Endothelial cell of hepatic sinusoid (primary cell): ENCODE results near the gene CNNM3.
"Not testable (repeated sequence)": the region's sequence is repeated elsewhere in the genome, so short reads cannot be mapped to it uniquely, and the experiment has no call there.

ENCODE experiments used
- in situ Hi-C: cut with HindIII; loops from 2 replicates; pipeline ENCODE4 v1.10.0; 2017; ENCODE audit warnings: low sequenced_read_pairs

CNNM3 gene

DNA sequence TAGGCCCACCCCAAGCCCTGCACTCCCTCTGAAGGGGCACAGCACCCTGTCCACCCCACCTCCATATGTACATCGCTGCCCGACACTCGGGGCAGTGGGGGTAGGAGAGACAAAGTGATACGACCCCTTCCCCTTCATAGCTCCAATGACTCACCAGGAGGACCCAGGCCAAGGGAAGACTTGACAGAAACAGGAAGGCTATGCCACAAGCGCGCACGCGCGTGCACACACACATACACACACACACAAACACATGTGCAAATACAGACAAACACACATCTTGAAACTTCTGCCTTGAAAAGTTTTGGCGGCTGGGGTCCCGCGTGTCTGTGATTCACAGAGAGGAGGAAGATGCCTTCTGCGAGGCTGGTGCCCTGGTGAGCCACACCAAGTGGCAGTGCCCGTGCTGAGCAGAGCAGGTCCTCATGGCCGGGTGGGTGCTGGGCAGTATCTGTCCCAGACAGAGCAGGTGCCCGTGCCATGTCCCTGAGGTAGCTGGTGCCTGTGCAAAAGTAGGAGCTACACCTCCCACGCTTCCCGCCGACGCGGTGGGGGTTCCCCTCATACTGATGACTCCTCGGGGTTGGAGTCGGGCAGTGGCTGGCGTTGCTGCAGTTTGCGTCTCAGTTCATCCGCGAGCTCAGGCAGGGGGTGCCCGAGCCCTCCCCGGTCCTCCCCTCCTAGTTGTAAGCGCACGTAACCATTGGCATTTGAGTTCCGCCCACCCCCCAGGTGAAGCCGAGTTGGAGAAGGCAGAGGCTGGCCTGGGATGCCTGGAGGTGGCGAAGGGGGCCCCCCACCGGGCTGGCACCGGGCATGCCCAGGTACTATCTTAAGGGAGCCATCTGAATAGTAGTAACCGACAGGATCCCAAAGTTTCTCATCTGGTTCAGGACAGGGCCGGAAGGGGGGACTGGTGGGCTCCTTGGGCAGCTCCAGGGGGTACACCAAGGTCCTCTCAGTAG lies 44.3 kb downstream of the CNNM3 start:
- in situ Hi-C loops: no loop called here

GRCh38 chr2:96861074-96861473 lies 45.0 kb downstream of the CNNM3 start:
- in situ Hi-C loops: no loop called here

DNA sequence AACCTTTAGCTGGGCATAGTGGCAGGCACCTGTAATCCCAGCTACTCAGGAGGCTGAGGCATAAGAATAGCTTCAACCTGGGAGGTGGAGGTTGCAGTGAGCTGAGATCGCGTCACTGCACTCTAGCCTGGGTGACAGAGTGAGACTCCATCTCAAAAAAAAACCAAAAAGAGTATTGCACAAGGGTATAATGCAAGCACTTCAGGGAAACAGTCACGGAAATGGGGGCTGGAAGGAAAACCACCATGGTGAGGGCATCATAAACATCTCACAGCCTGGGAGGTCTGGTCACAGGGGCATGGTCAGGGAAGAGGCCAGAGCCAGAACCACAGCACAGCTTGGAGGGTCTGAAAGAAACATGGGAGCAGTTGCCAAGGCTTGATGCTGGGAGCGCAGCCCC lies 47.0 kb downstream of the CNNM3 start:
- in situ Hi-C loops: not testable (repeated sequence)

DNA sequence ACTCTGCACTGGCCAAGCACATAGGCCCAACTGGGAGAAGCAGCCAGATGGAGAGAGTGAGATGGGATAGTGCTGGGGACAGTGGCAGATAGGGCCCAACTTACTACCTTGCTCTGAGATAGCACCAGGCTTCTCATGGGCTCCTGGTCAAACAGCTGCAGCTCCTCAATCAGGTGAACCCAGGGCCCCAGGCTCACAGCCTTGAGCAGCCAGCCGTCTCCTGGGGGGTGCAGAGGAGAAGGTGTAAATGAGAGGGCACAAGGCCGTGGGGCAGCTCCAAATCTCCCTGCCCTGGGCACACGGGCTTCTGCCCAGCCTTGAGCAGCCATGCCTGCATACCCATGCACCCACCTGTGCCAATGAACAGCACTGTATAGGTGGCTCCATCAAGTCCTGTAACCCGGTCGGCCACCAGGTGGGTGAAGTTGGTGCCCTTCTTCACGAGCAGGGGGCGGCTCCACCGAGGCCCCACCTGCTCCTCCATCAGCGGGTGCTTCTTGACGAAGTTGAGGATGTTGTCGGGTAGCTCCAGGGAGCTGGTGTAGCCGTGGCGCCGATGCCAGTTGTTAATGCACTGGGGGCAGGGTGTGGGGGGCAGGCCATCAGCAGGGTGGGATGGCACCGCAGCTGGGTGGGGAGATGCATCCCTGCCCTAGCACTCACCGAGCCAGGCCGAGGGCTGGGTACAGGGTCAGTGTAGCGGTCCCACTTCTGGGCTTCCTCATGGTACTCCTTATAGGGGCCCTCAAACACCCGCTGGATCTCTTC lies 47.7 kb downstream of the CNNM3 start:
- in situ Hi-C loops: no loop called here

GRCh38 chr2:96864343-96865091 lies 48.4 kb downstream of the CNNM3 start:
- in situ Hi-C loops: no loop called here

DNA sequence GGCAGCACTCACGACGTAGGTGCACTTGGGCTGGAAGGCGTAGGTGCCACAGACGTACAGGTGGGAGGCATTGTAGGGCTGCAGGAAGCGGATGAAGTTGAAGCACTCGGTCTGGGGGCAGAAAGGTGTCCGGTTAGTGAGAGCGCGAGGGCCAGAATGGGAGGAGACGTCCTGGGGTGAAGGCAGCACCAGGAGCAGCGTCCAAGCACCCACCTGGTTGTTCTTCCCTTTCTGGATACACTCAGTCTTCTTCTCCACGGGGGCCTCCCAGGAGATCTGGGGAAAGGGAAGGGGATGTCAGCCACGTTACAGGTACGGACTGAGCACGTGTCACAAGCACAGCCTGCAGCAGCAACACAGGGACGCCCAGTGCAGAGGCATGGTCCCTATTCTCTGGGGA lies 49.6 kb downstream of the CNNM3 start:
- in situ Hi-C loops: no loop called here

GRCh38 chr2:96866149-96866548 lies 50.1 kb downstream of the CNNM3 start:
- in situ Hi-C loops: no loop called here

GRCh38 chr2:96866586-96866985 lies 50.5 kb downstream of the CNNM3 start:
- in situ Hi-C loops: no loop called here

GRCh38 chr2:96866986-96867755 lies 51.1 kb downstream of the CNNM3 start:
- in situ Hi-C loops: no loop called here

- in situ Hi-C loops: no loop called here
Measured at GRCh38 chr2:96867756-96868554, 51.9 kb downstream of the CNNM3 start.

- in situ Hi-C loops: no loop called here
Measured at GRCh38 chr2:96868555-96869280, 52.6 kb downstream of the CNNM3 start.

GRCh38 chr2:96869281-96869821 lies 53.3 kb downstream of the CNNM3 start:
- in situ Hi-C loops: no loop called here

- in situ Hi-C loops: no loop called here
Measured at GRCh38 chr2:96869822-96870625, 54.0 kb downstream of the CNNM3 start, which contains the start of gene SEMA4C. Gene SEMA4C (minus strand): TSS chr2:96870080. CDS start chr2:96867886, 2,194 bp downstream.

DNA sequence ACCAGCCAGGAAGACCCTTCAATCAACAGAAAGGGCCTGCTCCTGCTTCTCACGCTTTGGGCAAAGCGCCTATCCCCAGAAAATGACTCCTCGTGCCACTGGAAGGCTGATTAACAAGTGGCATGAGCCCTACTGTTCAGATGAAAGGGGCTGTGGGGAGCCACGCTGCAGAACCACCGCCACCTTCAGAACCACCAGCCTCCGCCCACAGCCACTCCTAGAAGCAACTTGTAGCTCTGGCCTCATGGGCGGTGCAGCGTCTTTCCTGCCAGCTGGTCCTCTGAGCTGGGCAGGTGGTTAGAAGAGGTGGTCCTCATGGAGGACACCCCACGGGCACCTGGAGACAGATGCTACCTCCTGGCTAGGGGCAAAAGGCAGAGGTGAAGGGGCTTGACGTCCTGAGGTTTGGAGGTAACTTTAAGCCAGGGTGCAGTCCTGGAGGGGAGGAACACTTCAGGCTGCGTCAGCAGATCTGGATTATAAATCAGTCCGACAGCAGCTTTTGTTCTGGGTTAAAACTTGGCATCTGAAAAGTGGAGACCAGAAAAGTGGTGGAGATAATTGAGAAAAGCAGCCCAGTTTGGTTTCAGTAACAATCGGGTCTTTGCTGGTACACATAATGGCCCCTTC lies 54.7 kb downstream of the CNNM3 start:
- in situ Hi-C loops: no loop called here

DNA sequence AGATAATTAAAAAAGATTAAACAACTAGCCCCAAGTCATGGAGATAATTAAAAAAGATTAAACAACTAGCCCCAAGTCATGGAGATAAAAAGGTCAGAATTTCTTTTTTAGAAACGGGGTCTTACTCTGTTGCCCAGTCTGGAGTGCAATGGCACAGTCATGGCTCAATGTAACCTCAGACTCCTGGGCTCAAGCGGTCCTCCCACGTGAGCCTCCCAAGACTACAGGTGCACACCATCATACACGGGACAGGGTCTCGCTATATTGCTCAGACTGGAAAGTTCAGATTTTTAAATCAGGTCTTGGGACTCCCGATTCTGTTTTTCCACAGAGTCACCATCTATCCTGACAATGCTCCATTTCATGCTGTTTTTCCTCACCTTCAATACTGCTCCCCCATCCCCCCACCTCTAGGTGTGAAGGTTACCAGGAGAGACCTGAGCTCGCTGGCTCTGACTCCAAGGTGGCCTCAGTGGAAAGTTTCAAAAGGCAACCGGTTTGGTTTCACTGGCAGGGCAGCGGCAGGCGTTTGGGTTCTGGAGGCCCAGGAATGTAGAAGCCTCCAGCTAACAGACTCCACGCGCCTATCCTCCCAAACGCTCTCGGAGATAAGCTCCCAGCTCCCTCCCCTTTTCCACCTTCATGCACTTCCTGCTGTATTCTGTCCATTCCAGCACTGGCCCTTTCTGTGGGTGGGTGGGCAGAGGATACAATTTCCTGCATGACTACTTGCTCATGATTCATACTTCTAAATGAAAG lies 56.7 kb downstream of the CNNM3 start:
- in situ Hi-C loops: no loop called here

GRCh38 chr2:96873651-96874096 lies 57.6 kb downstream of the CNNM3 start:
- in situ Hi-C loops: no loop called here
